HL-60 (cell line): ENCODE data around the gene PARVB.

Experiments
- DNase-seq, 2 experiments: peaks; one replicate each; pipeline ENCODE4 v3.0.0-alpha.2; 2010 to 2020; ENCODE audit warnings: low read depth in 1 of 2, low spot score in 1 of 2
- H3K27ac ChIP-seq: fragments of 250-450 bp; sonication (Bioruptor Pico); replicated peaks from 2 replicates; pipeline ENCODE4 v1.5.1; 2020; ENCODE audit warnings: mild to moderate bottlenecking, moderate library complexity
- H3K27me3 ChIP-seq: fragments of 250-450 bp; sonication (Bioruptor Pico); 2 replicates; pipeline ENCODE4 v1.5.1; 2021; ENCODE audit warnings: mild to moderate bottlenecking, moderate library complexity; ENCODE audit not compliant: insufficient read depth, poor library complexity, severe bottlenecking
- H3K4me3 ChIP-seq: replicated peaks from 2 replicates; pipeline ENCODE4 v1.5.1; 2011; ENCODE audit warnings: mild to moderate bottlenecking, control low read depth, low read length; ENCODE audit not compliant: insufficient read depth
- GABPA ChIP-seq: IDR thresholded peaks from 2 replicates; pipeline ENCODE4 v1.6.1; 2012; ENCODE audit warnings: low read depth
- POLR2AphosphoS5 ChIP-seq: IDR thresholded peaks from 2 replicates; pipeline ENCODE4 v1.6.1; 2012; ENCODE audit warnings: low read depth
- SPI1 ChIP-seq: IDR thresholded peaks from 2 replicates; pipeline ENCODE4 v1.6.1; 2012; ENCODE audit warnings: low read depth, mild to moderate bottlenecking, borderline replicate concordance
- TF ChIP-seq, protein P1 (sequence below): IDR thresholded peaks from one replicate; pipeline ENCODE4 v1.5.1; 2011; ENCODE audit warnings: low read length, control low read depth, inconsistent platforms; ENCODE audit not compliant: insufficient read depth
- TF ChIP-seq, protein P2 (sequence below): IDR thresholded peaks from 2 replicates; pipeline ENCODE4 v1.6.1; 2012; ENCODE audit warnings: low read depth; ENCODE audit not compliant: insufficient replicate concordance

PARVB gene

GRCh38 chr22:44087089-44087430, 63.0 kb downstream of the PARVB start:
- H3K4me3 ChIP-seq = no peak overlapping the region

DNA sequence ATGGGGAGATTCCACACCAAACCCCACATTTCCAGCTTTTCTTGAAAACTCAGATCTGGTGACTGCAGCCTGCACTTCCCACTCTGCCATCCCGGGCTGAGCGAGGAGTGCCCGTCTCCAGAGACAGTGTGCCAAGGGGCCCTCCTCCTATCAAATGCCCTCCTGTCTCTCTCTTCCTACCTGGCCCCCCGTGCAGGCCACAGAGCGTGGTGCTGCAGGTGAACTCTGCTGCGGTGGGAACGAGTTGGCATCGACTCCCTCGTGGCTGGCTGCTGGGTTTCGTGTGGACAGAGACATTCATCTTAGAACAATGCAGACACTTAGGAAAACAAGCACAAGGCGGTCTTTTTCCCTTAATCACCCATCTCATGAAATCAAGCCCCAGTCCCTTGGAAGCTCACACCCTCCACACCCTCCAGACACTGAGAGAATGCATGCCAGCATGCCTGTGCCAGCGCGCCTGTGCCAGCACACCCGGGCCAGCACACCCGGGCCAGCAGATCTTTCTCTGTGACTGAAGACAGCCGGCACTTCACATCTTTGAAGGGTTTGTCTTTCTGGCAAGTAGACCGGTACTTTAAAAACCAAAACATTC, 65.0 kb downstream of the PARVB start:
- TF ChIP-seq, protein P1, sequence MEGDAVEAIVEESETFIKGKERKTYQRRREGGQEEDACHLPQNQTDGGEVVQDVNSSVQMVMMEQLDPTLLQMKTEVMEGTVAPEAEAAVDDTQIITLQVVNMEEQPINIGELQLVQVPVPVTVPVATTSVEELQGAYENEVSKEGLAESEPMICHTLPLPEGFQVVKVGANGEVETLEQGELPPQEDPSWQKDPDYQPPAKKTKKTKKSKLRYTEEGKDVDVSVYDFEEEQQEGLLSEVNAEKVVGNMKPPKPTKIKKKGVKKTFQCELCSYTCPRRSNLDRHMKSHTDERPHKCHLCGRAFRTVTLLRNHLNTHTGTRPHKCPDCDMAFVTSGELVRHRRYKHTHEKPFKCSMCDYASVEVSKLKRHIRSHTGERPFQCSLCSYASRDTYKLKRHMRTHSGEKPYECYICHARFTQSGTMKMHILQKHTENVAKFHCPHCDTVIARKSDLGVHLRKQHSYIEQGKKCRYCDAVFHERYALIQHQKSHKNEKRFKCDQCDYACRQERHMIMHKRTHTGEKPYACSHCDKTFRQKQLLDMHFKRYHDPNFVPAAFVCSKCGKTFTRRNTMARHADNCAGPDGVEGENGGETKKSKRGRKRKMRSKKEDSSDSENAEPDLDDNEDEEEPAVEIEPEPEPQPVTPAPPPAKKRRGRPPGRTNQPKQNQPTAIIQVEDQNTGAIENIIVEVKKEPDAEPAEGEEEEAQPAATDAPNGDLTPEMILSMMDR = no peak
- no peak for TF ChIP-seq SPI1
- TF ChIP-seq, protein P2, sequence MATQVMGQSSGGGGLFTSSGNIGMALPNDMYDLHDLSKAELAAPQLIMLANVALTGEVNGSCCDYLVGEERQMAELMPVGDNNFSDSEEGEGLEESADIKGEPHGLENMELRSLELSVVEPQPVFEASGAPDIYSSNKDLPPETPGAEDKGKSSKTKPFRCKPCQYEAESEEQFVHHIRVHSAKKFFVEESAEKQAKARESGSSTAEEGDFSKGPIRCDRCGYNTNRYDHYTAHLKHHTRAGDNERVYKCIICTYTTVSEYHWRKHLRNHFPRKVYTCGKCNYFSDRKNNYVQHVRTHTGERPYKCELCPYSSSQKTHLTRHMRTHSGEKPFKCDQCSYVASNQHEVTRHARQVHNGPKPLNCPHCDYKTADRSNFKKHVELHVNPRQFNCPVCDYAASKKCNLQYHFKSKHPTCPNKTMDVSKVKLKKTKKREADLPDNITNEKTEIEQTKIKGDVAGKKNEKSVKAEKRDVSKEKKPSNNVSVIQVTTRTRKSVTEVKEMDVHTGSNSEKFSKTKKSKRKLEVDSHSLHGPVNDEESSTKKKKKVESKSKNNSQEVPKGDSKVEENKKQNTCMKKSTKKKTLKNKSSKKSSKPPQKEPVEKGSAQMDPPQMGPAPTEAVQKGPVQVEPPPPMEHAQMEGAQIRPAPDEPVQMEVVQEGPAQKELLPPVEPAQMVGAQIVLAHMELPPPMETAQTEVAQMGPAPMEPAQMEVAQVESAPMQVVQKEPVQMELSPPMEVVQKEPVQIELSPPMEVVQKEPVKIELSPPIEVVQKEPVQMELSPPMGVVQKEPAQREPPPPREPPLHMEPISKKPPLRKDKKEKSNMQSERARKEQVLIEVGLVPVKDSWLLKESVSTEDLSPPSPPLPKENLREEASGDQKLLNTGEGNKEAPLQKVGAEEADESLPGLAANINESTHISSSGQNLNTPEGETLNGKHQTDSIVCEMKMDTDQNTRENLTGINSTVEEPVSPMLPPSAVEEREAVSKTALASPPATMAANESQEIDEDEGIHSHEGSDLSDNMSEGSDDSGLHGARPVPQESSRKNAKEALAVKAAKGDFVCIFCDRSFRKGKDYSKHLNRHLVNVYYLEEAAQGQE = no peak
- TF ChIP-seq GABPA = no peak
- TF ChIP-seq POLR2AphosphoS5 = no peak
- no peaks in the 10 kb centered on the region for H3K27me3 ChIP-seq
- DNase-seq = no peak
- H3K4me3 ChIP-seq = no peak overlapping the region
- no peak overlapping the region for H3K27ac ChIP-seq

More at GRCh38 chr22:44087089-44087430, 63.0 kb downstream of the PARVB start:
- Histone ChIP-seq H3K27me3 (no peaks in the 10 kb centered on the region), H3K27ac (no peak overlapping the region)
- TF ChIP-seq GABPA (no peak), SPI1 (no peak), POLR2AphosphoS5 (no peak)
- TF ChIP-seq, protein P2 = no peak
- TF ChIP-seq, protein P1 = no peak
- no peak for DNase-seq

GRCh38 chr22:44089717-44090570, 65.8 kb downstream of the PARVB start:
- no peak for TF ChIP-seq GABPA
- TF ChIP-seq, protein P1 = no peak
- TF ChIP-seq SPI1 = no peak
- TF ChIP-seq, protein P2 = no peak
- no peak for TF ChIP-seq POLR2AphosphoS5
- H3K4me3 ChIP-seq = no peak overlapping the region

More at GRCh38 chr22:44089717-44090570, 65.8 kb downstream of the PARVB start:
- no peak for DNase-seq
- no peak overlapping the region for H3K27ac ChIP-seq
- no peaks in the 10 kb centered on the region for H3K27me3 ChIP-seq
